Caco-2 (cell line): Measurements from ENCODE around the gene IQGAP1. TPM values are rescaled to one million over a fixed set of nuclear protein-coding genes. Genes with fewer than 3 reads are reported as not detected.

ENCODE experiments used
- BruUV-seq: library from RNA; stranded (reverse); fragments of 400-500 nt; replicated peaks from 2 replicates; lab custom pipeline; 2021; lab: Mats Ljungman, UMichigan
- CTCF ChIA-PET: fragments of 300-600 bp; sonication (Branson Sonifier 250); formaldehyde crosslinking; loops from one replicate; lab custom pipeline; 2022; ENCODE audit warnings: antibody characterized with exemption; lab: Charles Lee
- POLR2A ChIA-PET: fragments of 300-600 bp; sonication (Branson Sonifier 250); formaldehyde crosslinking; loops from one replicate; lab custom pipeline; 2022; ENCODE audit warnings: antibody characterized with exemption; lab: Charles Lee
- DNase-seq, 2 experiments: peaks; one replicate each; pipeline versions ENCODE4 v3.0.0 to v3.0.0-alpha.2; 2020 to 2022
- H3K27me3 ChIP-seq: replicated peaks from 2 replicates; pipeline ENCODE4 v1.6.0; 2011; ENCODE audit warnings: low read length; ENCODE audit not compliant: control insufficient read depth, insufficient read depth
- H3K36me3 ChIP-seq: 2 replicates; pipeline ENCODE4 v1.5.1; 2011; ENCODE audit warnings: low read length; ENCODE audit not compliant: control insufficient read depth, insufficient read depth
- H3K4me1 ChIP-seq: fragments of 250-450 bp; sonication (Bioruptor Pico); 2 replicates; pipeline ENCODE4 v1.5.1; 2020; ENCODE audit warnings: mild to moderate bottlenecking
- H3K4me3 ChIP-seq: 2 replicates; pipeline ENCODE4 v1.5.1; 2011; ENCODE audit warnings: low read depth, mild to moderate bottlenecking, control low read depth, low read length
- H3K9me3 ChIP-seq: fragments of 250-450 bp; sonication (Bioruptor Pico); 2 replicates; pipeline ENCODE4 v1.5.1; 2020; ENCODE audit warnings: mild to moderate bottlenecking, moderate library complexity
- H3K27ac Mint-ChIP-seq: one replicate; pipeline ENCODE4 v1.8.0; 2022; ENCODE audit warnings: mixed read lengths; ENCODE audit not compliant: unreplicated experiment
- H3K27me3 Mint-ChIP-seq: one replicate; pipeline ENCODE4 v1.8.0; 2022; ENCODE audit warnings: mixed read lengths; ENCODE audit not compliant: insufficient read depth, unreplicated experiment
- H3K36me3 Mint-ChIP-seq: one replicate; pipeline ENCODE4 v1.8.0; 2022; ENCODE audit warnings: mild to moderate bottlenecking, mixed read lengths; ENCODE audit not compliant: insufficient read depth, unreplicated experiment
- H3K4me1 Mint-ChIP-seq: one replicate; pipeline ENCODE4 v1.8.0; 2022; ENCODE audit warnings: low read depth, mixed read lengths; ENCODE audit not compliant: unreplicated experiment
- H3K4me3 Mint-ChIP-seq: one replicate; pipeline ENCODE4 v1.8.0; 2022; ENCODE audit warnings: mild to moderate bottlenecking, moderate library complexity, mixed read lengths; ENCODE audit not compliant: unreplicated experiment
- H3K9me3 Mint-ChIP-seq: one replicate; pipeline ENCODE4 v1.8.0; 2022; ENCODE audit warnings: mixed read lengths; ENCODE audit not compliant: unreplicated experiment
- intact Hi-C: fragments of 100-400 bp; cut with micrococcal nuclease; formaldehyde crosslinking; loops from one replicate; pipeline ENCODE4 v1.10.0; 2022; ENCODE audit not compliant: unreplicated experiment
- total RNA-seq: library from RNA; stranded (reverse); gene quantifications from 2 replicates; pipeline ENCODE4 v1.2.3, GENCODE V29; 2022
- TF ChIP-seq, protein P1 (sequence below), 2 experiments: fragments of 200-600 bp in 1 of 2; IDR thresholded peaks; 1 replicate in 1 of 2; 2 replicates in 1 of 2; pipeline versions ENCODE4 v1.5.1 to v1.8.0; 2011 to 2022; ENCODE audit warnings: antibody characterized with exemption in 1 of 2, control low read depth in 1 of 2, inconsistent platforms in 1 of 2, low read depth in 1 of 2, low read length in 1 of 2, mild to moderate bottlenecking in 1 of 2, moderate library complexity in 1 of 2; ENCODE audit not compliant: insufficient read depth in 1 of 2, severe bottlenecking in 1 of 2, unreplicated experiment in 1 of 2

The IQGAP1 gene
- total RNA-seq, 1 experiment from 2014 or later, result 142 TPM

- Mint-ChIP-seq H3K27ac (no peak overlapping the region), H3K9me3 (no peaks in the 10 kb centered on the region), H3K4me1 (peaks cover 7% of the 10 kb centered on the region), H3K36me3 (peaks cover 88% of the 10 kb centered on the region), H3K4me3 (no peak overlapping the region), H3K27me3 (no peaks in the 10 kb centered on the region)
- Histone ChIP-seq H3K4me3 (no peak overlapping the region), H3K4me1 (no peaks in the 10 kb centered on the region), H3K36me3 (peaks cover 6% of the 10 kb centered on the region), H3K27me3 (no peaks in the 10 kb centered on the region), H3K9me3 (no peaks in the 10 kb centered on the region)
- POLR2A ChIA-PET, result no interaction called here
- no TSS peak for BruUV-seq
- CTCF ChIA-PET, result interaction anchor here (0.6 to 0.9 kb wide), 2 partner anchors 10 to 156 kb away, joined by 3 read pairs; no protein-coding TSS in a partner anchor
- DNase-seq, result no peak
- TF ChIP-seq, protein P1, sequence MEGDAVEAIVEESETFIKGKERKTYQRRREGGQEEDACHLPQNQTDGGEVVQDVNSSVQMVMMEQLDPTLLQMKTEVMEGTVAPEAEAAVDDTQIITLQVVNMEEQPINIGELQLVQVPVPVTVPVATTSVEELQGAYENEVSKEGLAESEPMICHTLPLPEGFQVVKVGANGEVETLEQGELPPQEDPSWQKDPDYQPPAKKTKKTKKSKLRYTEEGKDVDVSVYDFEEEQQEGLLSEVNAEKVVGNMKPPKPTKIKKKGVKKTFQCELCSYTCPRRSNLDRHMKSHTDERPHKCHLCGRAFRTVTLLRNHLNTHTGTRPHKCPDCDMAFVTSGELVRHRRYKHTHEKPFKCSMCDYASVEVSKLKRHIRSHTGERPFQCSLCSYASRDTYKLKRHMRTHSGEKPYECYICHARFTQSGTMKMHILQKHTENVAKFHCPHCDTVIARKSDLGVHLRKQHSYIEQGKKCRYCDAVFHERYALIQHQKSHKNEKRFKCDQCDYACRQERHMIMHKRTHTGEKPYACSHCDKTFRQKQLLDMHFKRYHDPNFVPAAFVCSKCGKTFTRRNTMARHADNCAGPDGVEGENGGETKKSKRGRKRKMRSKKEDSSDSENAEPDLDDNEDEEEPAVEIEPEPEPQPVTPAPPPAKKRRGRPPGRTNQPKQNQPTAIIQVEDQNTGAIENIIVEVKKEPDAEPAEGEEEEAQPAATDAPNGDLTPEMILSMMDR (IDR thresholded peaks at IDR 0.05; ENCODE audit: insufficient read depth in 1 of 2, low read depth in 1 of 2, low read length in 1 of 2, severe bottlenecking in 1 of 2, unreplicated experiment in 1 of 2), result no peak
- intact Hi-C loops, result no loop called here
These were observed 101.5 kb downstream of the IQGAP1 start for GRCh38 chr15:90489514-90489913.

DNA sequence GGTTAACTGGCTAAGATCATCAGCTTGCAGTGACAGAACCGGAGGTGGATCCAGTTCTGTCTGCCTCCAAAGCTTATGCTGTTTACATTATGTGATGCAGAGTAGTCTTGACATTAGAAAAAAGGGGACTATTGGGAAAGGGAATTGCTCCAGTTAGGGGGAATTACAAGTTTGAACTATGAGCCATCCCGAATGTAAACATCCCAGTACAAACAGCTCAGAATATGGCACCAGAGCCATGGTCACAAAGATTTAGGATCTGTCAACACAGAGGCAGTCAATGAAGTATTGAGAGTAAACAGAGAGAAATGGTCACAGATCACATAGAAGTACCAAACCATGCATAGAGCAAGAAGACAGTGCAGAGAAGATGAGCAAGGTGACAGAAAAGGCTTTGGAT is 101.9 kb downstream of the IQGAP1 start:
- no peaks in the 10 kb centered on the region for H3K27me3 Mint-ChIP-seq
- ChIA-PET POLR2A (no interaction called here), CTCF (interaction anchor here (0.6 to 0.9 kb wide), 2 partner anchors 11 to 156 kb away, joined by 3 read pairs; no protein-coding TSS in a partner anchor)
- no TSS peak for BruUV-seq
- peaks cover 6% of the 10 kb centered on the region for H3K36me3 ChIP-seq
- no peaks in the 10 kb centered on the region for H3K9me3 Mint-ChIP-seq
- intact Hi-C loops, result no loop called here
- H3K4me3 Mint-ChIP-seq, result no peak overlapping the region
- H3K27me3 ChIP-seq, result no peaks in the 10 kb centered on the region
- H3K4me3 ChIP-seq, result no peak overlapping the region
- H3K4me1 ChIP-seq, result no peaks in the 10 kb centered on the region
- TF ChIP-seq, protein P1 (IDR thresholded peaks at IDR 0.05; ENCODE audit: insufficient read depth in 1 of 2, low read depth in 1 of 2, low read length in 1 of 2, severe bottlenecking in 1 of 2, unreplicated experiment in 1 of 2), result no peak
- no peak overlapping the region for H3K27ac Mint-ChIP-seq
- H3K4me1 Mint-ChIP-seq, result peaks cover 7% of the 10 kb centered on the region
- H3K9me3 ChIP-seq, result no peaks in the 10 kb centered on the region
- DNase-seq, result no peak
- peaks cover 88% of the 10 kb centered on the region for H3K36me3 Mint-ChIP-seq

DNA sequence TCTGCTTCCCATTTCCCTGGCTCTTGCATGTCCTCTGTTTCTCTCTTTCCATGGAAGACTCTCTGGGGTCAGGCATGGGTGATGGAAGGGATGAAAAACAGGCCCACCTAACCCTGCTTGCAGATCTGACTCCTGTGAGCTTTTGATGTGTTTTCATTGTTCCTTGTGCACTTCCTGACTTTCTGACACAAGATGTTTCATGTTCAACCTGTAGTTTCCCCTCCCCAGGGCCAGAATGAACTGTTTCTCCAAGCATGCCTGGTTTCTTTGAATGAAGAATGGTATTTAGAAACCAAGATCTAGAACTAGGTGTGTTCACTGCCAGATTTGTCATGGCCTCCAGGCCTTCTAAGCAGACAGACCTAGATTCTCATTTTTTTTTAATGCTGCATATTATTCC is 105.6 kb downstream of the IQGAP1 start:
- no peak for DNase-seq
- TF ChIP-seq, protein P1 (IDR thresholded peaks at IDR 0.05; ENCODE audit: insufficient read depth in 1 of 2, low read depth in 1 of 2, low read length in 1 of 2, severe bottlenecking in 1 of 2, unreplicated experiment in 1 of 2), result no peak
- no peaks in the 10 kb centered on the region for H3K4me1 ChIP-seq
- H3K9me3 Mint-ChIP-seq, result no peaks in the 10 kb centered on the region
- H3K9me3 ChIP-seq, result no peaks in the 10 kb centered on the region
- no TSS peak for BruUV-seq
- no peaks in the 10 kb centered on the region for H3K27me3 Mint-ChIP-seq
- intact Hi-C loops, result no loop called here
- CTCF ChIA-PET, result no interaction called here
- H3K36me3 Mint-ChIP-seq, result peaks cover 89% of the 10 kb centered on the region
- POLR2A ChIA-PET, result no interaction called here
- 0 out of 2 replicates have a peak, but pooled peaks cover 1% of the 10 kb centered on the region for H3K36me3 ChIP-seq
- peaks cover 2% of the 10 kb centered on the region for H3K4me1 Mint-ChIP-seq
- no peaks in the 10 kb centered on the region for H3K27me3 ChIP-seq
- H3K4me3 Mint-ChIP-seq, result no peak overlapping the region
- H3K4me3 ChIP-seq, result no peak overlapping the region
- no peak overlapping the region for H3K27ac Mint-ChIP-seq
